Nephron (organoid): Measurements from ENCODE around the gene CDC7.
A peak's percentile ranks its signal among the peaks of the same experiment; 100 is the strongest.

Experiments
- H3K27ac Mint-ChIP-seq, 3 experiments: 2 replicates each; pipeline ENCODE4 v1.8.0; 2020; ENCODE audit warnings: mixed read lengths in 3 of 3, mild to moderate bottlenecking in 2 of 3, moderate library complexity in 1 of 3
- H3K27me3 Mint-ChIP-seq: 2 replicates; pipeline ENCODE4 v1.8.0; 2021; ENCODE audit warnings: low read depth, mild to moderate bottlenecking, moderate library complexity, mixed read lengths
- H3K36me3 Mint-ChIP-seq: 2 replicates; pipeline ENCODE4 v1.8.0; 2020; ENCODE audit warnings: low read depth, mixed read lengths
- H3K4me1 Mint-ChIP-seq: 2 replicates; pipeline ENCODE4 v1.8.0; 2020; ENCODE audit warnings: mixed read lengths
- H3K4me3 Mint-ChIP-seq, 3 experiments: 2 replicates each; pipeline ENCODE4 v1.8.0; 2020; ENCODE audit warnings: mild to moderate bottlenecking in 3 of 3, mixed read lengths in 3 of 3, moderate library complexity in 2 of 3
- H3K9me3 Mint-ChIP-seq: 2 replicates; pipeline ENCODE4 v1.8.0; 2020; ENCODE audit warnings: mixed read lengths
- TF ChIP-seq, protein P1 (sequence below), 3 experiments: fragments of 200-600 bp; sonication (generic); IDR thresholded peaks; one replicate each; pipeline ENCODE4 v1.5.0; 2021; ENCODE audit warnings: antibody characterized with exemption in 3 of 3; ENCODE audit not compliant: unreplicated experiment in 3 of 3

Gene CDC7

DNA sequence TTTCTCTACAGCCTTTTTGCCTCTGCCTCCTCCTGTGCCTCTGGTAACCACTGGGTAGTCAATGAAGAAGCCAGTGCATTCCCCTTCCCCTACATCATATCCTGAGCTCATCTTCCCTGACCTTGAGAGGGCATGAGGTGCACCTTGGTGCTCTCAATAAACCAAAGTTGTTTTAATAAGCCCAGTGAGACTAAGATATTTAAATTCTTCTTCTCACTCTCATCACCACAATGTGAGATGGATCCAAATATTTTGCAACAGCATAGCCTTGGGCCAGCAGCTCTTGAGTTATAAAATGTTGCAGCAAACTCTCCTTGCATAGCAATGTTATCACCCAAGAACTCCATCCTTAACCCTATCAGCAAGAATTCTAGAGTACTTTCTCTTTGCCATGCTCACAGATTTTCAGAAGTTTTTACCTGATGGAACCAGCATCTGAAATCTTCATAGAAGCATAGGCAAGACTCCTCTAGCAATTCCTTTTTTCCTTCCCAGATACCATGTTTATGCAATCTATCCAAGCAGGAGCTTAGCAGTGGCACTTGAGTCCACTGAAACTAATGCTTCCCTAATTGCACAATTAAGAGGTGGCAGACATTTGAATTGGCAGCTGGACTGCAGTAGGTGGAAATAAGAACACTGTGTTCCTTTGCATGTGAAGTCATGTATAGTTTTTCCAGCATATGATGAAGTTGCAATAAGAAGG, 36.8 kb downstream of the CDC7 start:
- TF ChIP-seq, protein P1, sequence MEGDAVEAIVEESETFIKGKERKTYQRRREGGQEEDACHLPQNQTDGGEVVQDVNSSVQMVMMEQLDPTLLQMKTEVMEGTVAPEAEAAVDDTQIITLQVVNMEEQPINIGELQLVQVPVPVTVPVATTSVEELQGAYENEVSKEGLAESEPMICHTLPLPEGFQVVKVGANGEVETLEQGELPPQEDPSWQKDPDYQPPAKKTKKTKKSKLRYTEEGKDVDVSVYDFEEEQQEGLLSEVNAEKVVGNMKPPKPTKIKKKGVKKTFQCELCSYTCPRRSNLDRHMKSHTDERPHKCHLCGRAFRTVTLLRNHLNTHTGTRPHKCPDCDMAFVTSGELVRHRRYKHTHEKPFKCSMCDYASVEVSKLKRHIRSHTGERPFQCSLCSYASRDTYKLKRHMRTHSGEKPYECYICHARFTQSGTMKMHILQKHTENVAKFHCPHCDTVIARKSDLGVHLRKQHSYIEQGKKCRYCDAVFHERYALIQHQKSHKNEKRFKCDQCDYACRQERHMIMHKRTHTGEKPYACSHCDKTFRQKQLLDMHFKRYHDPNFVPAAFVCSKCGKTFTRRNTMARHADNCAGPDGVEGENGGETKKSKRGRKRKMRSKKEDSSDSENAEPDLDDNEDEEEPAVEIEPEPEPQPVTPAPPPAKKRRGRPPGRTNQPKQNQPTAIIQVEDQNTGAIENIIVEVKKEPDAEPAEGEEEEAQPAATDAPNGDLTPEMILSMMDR (IDR thresholded peaks at IDR 0.05; ENCODE audit: unreplicated experiment in 3 of 3), result no peak
- no peaks in the 10 kb centered on the region for H3K4me1 Mint-ChIP-seq
- H3K27ac Mint-ChIP-seq, result no peak overlapping the region
- H3K9me3 Mint-ChIP-seq, result no peaks in the 10 kb centered on the region
- no peaks in the 10 kb centered on the region for H3K36me3 Mint-ChIP-seq
- no peak overlapping the region for H3K4me3 Mint-ChIP-seq
- H3K27me3 Mint-ChIP-seq, result no peaks in the 10 kb centered on the region

- no peaks in the 10 kb centered on the region for H3K9me3 Mint-ChIP-seq
- TF ChIP-seq, protein P1 (IDR thresholded peaks at IDR 0.05; ENCODE audit: unreplicated experiment in 3 of 3), result no peak
- no peak overlapping the region for H3K27ac Mint-ChIP-seq
- no peaks in the 10 kb centered on the region for H3K36me3 Mint-ChIP-seq
- peaks cover under 1% of the 10 kb centered on the region for H3K27me3 Mint-ChIP-seq
- no peaks in the 10 kb centered on the region for H3K4me1 Mint-ChIP-seq
- H3K4me3 Mint-ChIP-seq, result no peak overlapping the region
Observed at GRCh38 chr1:91537987-91538304, 37.3 kb downstream of the CDC7 start.

DNA sequence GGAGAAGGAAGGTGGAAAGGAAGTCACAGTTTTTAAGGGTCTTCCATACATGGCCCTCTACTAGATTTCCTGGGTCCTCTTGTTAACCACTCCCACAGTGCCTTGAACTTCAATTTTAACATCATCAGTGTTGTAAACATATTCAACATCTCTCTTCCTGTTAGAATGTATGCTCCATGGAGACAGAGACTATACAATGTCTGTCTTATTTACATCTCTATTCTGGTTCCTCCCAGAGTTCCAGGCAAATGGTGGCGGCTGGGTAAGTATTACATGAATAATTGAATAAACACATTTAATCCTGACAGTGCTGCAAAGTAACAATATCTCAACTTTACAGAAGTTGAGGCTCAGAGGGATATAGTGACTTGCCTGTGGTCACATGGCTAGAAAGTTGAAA, 40.3 kb downstream of the CDC7 start:
- no peak overlapping the region for H3K4me3 Mint-ChIP-seq
- H3K27ac Mint-ChIP-seq, result no peak overlapping the region
- H3K4me1 Mint-ChIP-seq, result no peaks in the 10 kb centered on the region
- peaks cover 8% of the 10 kb centered on the region for H3K27me3 Mint-ChIP-seq
- no peaks in the 10 kb centered on the region for H3K36me3 Mint-ChIP-seq
- H3K9me3 Mint-ChIP-seq, result no peaks in the 10 kb centered on the region
- TF ChIP-seq, protein P1 (IDR thresholded peaks at IDR 0.05; ENCODE audit: unreplicated experiment in 3 of 3), result no peak

- Mint-ChIP-seq H3K4me3 (no peak overlapping the region), H3K4me1 (no peaks in the 10 kb centered on the region), H3K9me3 (no peaks in the 10 kb centered on the region), H3K27me3 (peaks cover 8% of the 10 kb centered on the region), H3K27ac (no peak overlapping the region), H3K36me3 (no peaks in the 10 kb centered on the region)
- TF ChIP-seq, protein P1 (IDR thresholded peaks at IDR 0.05; ENCODE audit: unreplicated experiment in 3 of 3), result no peak
Observed at GRCh38 chr1:91541918-91542533, 41.4 kb downstream of the CDC7 start.

GRCh38 chr1:91545506-91546300, 45.1 kb downstream of the CDC7 start:
- Mint-ChIP-seq H3K9me3 (no peaks in the 10 kb centered on the region), H3K27ac (peak overlapping the region in 1 of 3 experiments; percentile 52), H3K27me3 (peaks cover 8% of the 10 kb centered on the region), H3K4me3 (no peak overlapping the region), H3K4me1 (peaks cover 4% of the 10 kb centered on the region), H3K36me3 (no peaks in the 10 kb centered on the region)
- TF ChIP-seq, protein P1 (IDR thresholded peaks at IDR 0.05; ENCODE audit: unreplicated experiment in 3 of 3), result no peak
